Measurements from ENCODE around the gene NBAS.

DNA sequence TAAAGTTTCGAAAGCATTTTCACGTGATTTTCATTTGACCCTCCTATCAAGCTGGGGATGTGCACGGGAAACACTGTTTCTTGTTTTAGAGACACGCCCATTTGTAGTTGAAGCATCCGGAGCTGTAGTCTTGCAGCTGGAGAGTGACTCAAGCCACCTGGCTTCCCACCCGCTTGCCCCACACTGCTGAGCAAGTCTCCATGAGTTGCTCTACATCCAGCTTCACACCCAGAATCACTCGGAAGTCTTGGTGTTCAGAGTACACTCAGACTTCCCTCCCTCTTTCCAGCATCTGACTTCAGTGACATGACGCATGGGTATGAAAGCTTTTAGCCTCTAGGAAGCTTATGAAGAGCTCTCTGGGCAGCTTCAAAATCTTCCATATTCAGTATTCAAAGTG, 262.4 kb downstream of the NBAS start:
- TF ChIP-seq SCRT1 (tag by site-specific recombination; IDR thresholded peaks at IDR 0.05; ENCODE audit: borderline replicate concordance) (no peak), PRDM10 (tag by site-specific recombination; IDR thresholded peaks at IDR 0.05) (no peak), ZNF530 (tag by site-specific recombination; IDR thresholded peaks at IDR 0.05; ENCODE audit: low read depth) (no peak), ZSCAN23 (tag by site-specific recombination; IDR thresholded peaks at IDR 0.05) (no peak), ZNF623 (tag by site-specific recombination; IDR thresholded peaks at IDR 0.05) (no peak), ZNF311 (tag by site-specific recombination; IDR thresholded peaks at IDR 0.05; ENCODE audit: borderline replicate concordance) (no peak), MZF1 (tag by site-specific recombination; IDR thresholded peaks at IDR 0.05; ENCODE audit: borderline replicate concordance) (no peak), ZNF292 (tag by site-specific recombination; IDR thresholded peaks at IDR 0.05; ENCODE audit: borderline replicate concordance, low read depth) (no peak)
- TF ChIP-seq, protein P1, sequence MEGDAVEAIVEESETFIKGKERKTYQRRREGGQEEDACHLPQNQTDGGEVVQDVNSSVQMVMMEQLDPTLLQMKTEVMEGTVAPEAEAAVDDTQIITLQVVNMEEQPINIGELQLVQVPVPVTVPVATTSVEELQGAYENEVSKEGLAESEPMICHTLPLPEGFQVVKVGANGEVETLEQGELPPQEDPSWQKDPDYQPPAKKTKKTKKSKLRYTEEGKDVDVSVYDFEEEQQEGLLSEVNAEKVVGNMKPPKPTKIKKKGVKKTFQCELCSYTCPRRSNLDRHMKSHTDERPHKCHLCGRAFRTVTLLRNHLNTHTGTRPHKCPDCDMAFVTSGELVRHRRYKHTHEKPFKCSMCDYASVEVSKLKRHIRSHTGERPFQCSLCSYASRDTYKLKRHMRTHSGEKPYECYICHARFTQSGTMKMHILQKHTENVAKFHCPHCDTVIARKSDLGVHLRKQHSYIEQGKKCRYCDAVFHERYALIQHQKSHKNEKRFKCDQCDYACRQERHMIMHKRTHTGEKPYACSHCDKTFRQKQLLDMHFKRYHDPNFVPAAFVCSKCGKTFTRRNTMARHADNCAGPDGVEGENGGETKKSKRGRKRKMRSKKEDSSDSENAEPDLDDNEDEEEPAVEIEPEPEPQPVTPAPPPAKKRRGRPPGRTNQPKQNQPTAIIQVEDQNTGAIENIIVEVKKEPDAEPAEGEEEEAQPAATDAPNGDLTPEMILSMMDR (tag by site-specific recombination; IDR thresholded peaks at IDR 0.05) = no peak
- TF ChIP-seq, protein P2, sequence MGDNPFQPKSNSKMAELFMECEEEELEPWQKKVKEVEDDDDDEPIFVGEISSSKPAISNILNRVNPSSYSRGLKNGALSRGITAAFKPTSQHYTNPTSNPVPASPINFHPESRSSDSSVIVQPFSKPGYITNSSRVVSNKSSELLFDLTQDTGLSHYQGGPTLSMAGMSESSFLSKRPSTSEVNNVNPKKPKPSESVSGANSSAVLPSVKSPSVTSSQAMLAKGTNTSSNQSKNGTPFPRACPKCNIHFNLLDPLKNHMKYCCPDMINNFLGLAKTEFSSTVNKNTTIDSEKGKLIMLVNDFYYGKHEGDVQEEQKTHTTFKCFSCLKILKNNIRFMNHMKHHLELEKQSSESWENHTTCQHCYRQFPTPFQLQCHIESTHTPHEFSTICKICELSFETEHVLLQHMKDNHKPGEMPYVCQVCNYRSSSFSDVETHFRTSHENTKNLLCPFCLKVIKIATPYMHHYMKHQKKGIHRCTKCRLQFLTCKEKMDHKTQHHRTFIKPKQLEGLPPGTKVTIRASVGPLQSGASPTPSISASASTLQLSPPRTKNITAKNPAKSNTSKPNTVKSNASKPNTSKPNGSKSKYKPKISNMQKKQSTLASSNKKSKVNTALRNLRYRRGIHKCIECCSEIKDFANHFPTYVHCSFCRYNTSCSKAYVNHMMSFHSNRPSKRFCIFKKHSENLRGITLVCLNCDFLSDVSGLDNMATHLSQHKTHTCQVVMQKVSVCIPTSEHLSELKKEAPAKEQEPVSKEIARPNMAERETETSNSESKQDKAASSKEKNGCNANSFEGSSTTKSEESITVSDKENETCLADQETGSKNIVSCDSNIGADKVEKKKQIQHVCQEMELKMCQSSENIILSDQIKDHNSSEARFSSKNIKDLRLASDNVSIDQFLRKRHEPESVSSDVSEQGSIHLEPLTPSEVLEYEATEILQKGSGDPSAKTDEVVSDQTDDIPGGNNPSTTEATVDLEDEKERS (tag by site-specific recombination; IDR thresholded peaks at IDR 0.05) = no peak
- TF ChIP-seq, protein P3, sequence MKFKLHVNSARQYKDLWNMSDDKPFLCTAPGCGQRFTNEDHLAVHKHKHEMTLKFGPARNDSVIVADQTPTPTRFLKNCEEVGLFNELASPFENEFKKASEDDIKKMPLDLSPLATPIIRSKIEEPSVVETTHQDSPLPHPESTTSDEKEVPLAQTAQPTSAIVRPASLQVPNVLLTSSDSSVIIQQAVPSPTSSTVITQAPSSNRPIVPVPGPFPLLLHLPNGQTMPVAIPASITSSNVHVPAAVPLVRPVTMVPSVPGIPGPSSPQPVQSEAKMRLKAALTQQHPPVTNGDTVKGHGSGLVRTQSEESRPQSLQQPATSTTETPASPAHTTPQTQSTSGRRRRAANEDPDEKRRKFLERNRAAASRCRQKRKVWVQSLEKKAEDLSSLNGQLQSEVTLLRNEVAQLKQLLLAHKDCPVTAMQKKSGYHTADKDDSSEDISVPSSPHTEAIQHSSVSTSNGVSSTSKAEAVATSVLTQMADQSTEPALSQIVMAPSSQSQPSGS (tag by site-specific recombination; IDR thresholded peaks at IDR 0.05; ENCODE audit: low read depth) = no peak
